Peyer's patch (tissue), 4 donors: ENCODE data around the gene SLC30A9.

Source experiments
- CTCF ChIP-seq, 6 experiments: fragments of 450-650 bp in 4 of 6; fragments of 200-600 bp in 2 of 6; sonication (generic) in 1 of 6; IDR thresholded peaks; one replicate each; pipeline ENCODE4 v1.5.1; 2017 to 2019; ENCODE audit warnings: antibody characterized with exemption in 6 of 6, mild to moderate bottlenecking in 3 of 6, moderate library complexity in 1 of 6
- POLR2A ChIP-seq, 2 donors: fragments of 450-650 bp; IDR thresholded peaks; one replicate each; pipeline ENCODE4 v1.5.1; 2017; ENCODE audit warnings: antibody characterized with exemption in 2 of 2, mild to moderate bottlenecking in 2 of 2, moderate library complexity in 2 of 2

GRCh38 chr4:41985151-41985550 lies 5.2 kb upstream of the SLC30A9 start:
- TF ChIP-seq CTCF (IDR thresholded peaks at IDR 0.05) (no peak), POLR2A (IDR thresholded peaks at IDR 0.05) (no peak)
